IMR-90 (cell line): ENCODE measurements around the gene FATE1.

ENCODE experiments used
- CEBPB ChIP-seq: IDR thresholded peaks from 2 replicates; pipeline ENCODE4 v1.6.1; 2012; ENCODE audit warnings: low read depth, low read length, improper control_type of control experiment
- MAFK ChIP-seq: IDR thresholded peaks from 2 replicates; pipeline ENCODE4 v1.6.1; 2012; ENCODE audit warnings: low read depth, low read length, improper control_type of control experiment
- MAZ ChIP-seq: IDR thresholded peaks from 2 replicates; pipeline ENCODE4 v1.6.1; 2012; ENCODE audit warnings: low read depth, mild to moderate bottlenecking, low read length, improper control_type of control experiment, moderate library complexity, borderline replicate concordance
- MXI1 ChIP-seq: IDR thresholded peaks from 2 replicates; pipeline ENCODE4 v1.6.1; 2012; ENCODE audit warnings: low read depth, mild to moderate bottlenecking, low read length, moderate library complexity, borderline replicate concordance
- POLR2A ChIP-seq: IDR thresholded peaks from 2 replicates; pipeline ENCODE4 v1.6.1; 2012; ENCODE audit warnings: mild to moderate bottlenecking, low read depth, low read length
- RCOR1 ChIP-seq: IDR thresholded peaks from 2 replicates; pipeline ENCODE4 v1.6.1; 2012; ENCODE audit warnings: mild to moderate bottlenecking, low read length, improper control_type of control experiment; ENCODE audit not compliant: insufficient replicate concordance
- USF2 ChIP-seq: fragments of 150-350 bp; IDR thresholded peaks from 2 replicates; pipeline ENCODE4 v1.6.1; 2017; ENCODE audit warnings: mild to moderate bottlenecking, antibody characterized with exemption, low read length, low read depth
- TF ChIP-seq, protein P1 (sequence below): fragments of 150-350 bp; IDR thresholded peaks from 2 replicates; pipeline ENCODE4 v1.6.1; 2016; ENCODE audit warnings: low read depth, mild to moderate bottlenecking, low read length, moderate library complexity, borderline replicate concordance
- TF ChIP-seq, protein P2 (sequence below): conservative IDR thresholded peaks from 2 replicates; pipeline ENCODE4 v1.5.1; 2012; ENCODE audit warnings: mild to moderate bottlenecking, low read depth, low read length, improper control_type of control experiment

DNA sequence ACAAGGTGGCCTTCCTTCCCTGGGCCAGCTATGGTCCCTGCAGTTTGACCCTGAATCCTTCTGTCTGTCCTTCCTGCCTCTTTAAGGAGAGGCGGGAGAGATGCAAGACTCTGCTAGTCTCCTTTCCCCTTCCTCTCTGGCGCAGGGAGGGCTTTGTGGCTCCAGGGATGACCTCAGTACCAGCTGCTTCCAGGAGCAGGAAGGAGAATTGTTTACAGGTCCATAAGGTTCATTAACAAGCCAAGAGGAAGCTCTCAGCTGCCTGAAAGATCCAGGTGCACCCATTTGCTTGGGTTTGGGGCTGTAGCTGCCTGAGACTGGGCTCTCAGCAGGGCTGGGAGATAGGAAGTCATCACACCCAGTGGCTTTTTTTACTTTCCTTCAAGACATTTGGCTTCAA, 4.0 kb upstream of the FATE1 start:
- TF ChIP-seq, protein P1, sequence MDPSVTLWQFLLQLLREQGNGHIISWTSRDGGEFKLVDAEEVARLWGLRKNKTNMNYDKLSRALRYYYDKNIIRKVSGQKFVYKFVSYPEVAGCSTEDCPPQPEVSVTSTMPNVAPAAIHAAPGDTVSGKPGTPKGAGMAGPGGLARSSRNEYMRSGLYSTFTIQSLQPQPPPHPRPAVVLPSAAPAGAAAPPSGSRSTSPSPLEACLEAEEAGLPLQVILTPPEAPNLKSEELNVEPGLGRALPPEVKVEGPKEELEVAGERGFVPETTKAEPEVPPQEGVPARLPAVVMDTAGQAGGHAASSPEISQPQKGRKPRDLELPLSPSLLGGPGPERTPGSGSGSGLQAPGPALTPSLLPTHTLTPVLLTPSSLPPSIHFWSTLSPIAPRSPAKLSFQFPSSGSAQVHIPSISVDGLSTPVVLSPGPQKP, result no peak
- TF ChIP-seq, protein P2, sequence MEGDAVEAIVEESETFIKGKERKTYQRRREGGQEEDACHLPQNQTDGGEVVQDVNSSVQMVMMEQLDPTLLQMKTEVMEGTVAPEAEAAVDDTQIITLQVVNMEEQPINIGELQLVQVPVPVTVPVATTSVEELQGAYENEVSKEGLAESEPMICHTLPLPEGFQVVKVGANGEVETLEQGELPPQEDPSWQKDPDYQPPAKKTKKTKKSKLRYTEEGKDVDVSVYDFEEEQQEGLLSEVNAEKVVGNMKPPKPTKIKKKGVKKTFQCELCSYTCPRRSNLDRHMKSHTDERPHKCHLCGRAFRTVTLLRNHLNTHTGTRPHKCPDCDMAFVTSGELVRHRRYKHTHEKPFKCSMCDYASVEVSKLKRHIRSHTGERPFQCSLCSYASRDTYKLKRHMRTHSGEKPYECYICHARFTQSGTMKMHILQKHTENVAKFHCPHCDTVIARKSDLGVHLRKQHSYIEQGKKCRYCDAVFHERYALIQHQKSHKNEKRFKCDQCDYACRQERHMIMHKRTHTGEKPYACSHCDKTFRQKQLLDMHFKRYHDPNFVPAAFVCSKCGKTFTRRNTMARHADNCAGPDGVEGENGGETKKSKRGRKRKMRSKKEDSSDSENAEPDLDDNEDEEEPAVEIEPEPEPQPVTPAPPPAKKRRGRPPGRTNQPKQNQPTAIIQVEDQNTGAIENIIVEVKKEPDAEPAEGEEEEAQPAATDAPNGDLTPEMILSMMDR, result no peak
- TF ChIP-seq POLR2A (no peak), MAZ (no peak), USF2 (no peak), RCOR1 (no peak), MAFK (no peak), CEBPB (no peak), MXI1 (no peak)
